Gastrocnemius medialis (tissue), 4 donors: ENCODE results near the gene PIAS4. TPM values are rescaled to one million over a fixed set of nuclear protein-coding genes. Genes with fewer than 3 reads are reported as not detected.

Source experiments
- ATAC-seq, 2 donors: fragments of 150-250 bp; one replicate each; pipeline ENCODE4 v1.9.1; 2016
- DNase-seq, 2 donors: peaks; one replicate each; pipeline ENCODE4 v3.0.0-alpha.2; 2019
- H3K27ac ChIP-seq, 4 donors: fragments of 200-600 bp; sonication (generic); 1 replicate in 1 of 4; 2 replicates in 3 of 4; pipeline ENCODE4 v1.5.1; 2016 to 2018; ENCODE audit warnings: mild to moderate bottlenecking in 2 of 4, moderate library complexity in 1 of 4
- H3K27me3 ChIP-seq, 3 donors: fragments of 200-600 bp; sonication (generic) in 2 of 3; 1 replicate in 1 of 3; 2 replicates in 2 of 3; pipeline versions ENCODE4 v1.5.1 to v1.6.0; 2016 to 2019; ENCODE audit warnings: mild to moderate bottlenecking in 1 of 3, moderate library complexity in 1 of 3
- H3K36me3 ChIP-seq, 2 donors: fragments of 200-600 bp; sonication (generic) in 1 of 2; one replicate each; pipeline ENCODE4 v1.5.1; 2017 to 2018
- H3K4me1 ChIP-seq, 2 donors: fragments of 200-600 bp; sonication (generic) in 1 of 2; one replicate each; pipeline ENCODE4 v1.5.1; 2016 to 2017; ENCODE audit warnings: mild to moderate bottlenecking in 2 of 2
- H3K4me3 ChIP-seq, 4 donors: fragments of 200-600 bp; sonication (generic) in 3 of 4; 1 replicate in 1 of 4; 2 replicates in 3 of 4; pipeline ENCODE4 v1.5.1; 2016 to 2019; ENCODE audit warnings: mild to moderate bottlenecking in 2 of 4
- H3K9me3 ChIP-seq, 3 donors: fragments of 200-600 bp; sonication (generic) in 2 of 3; 1 replicate in 1 of 3; 2 replicates in 2 of 3; pipeline ENCODE4 v1.5.1; 2016 to 2019
- POLR2A ChIP-seq, 2 donors: fragments of 450-650 bp; IDR thresholded peaks; one replicate each; pipeline ENCODE4 v1.6.1; 2017; ENCODE audit warnings: antibody characterized with exemption in 2 of 2, mild to moderate bottlenecking in 2 of 2, moderate library complexity in 2 of 2
- in situ Hi-C, 4 donors: fragments of 200-750 bp; cut with MboI; loops; one replicate each; pipeline versions ENCODE4 v1.15.0 to v1.8.0; 2017; ENCODE audit warnings: low sequenced_read_pairs in 4 of 4
- intact Hi-C: fragments of 100-400 bp; cut with DNase I; formaldehyde crosslinking; loops from one replicate; pipeline ENCODE4 v1.15.1; 2023; ENCODE audit warnings: low total_unique reads
- total RNA-seq, 4 donors: library from RNA; depleted of rRNA; stranded (reverse); fragments of >200 nt; gene quantifications; one replicate each; pipeline versions ENCODE4 v1.1.0 to v1.2.3, GENCODE V29; 2016
- TF ChIP-seq, protein P1 (sequence below), 5 experiments: fragments of 450-650 bp in 3 of 5; fragments of 200-600 bp in 2 of 5; sonication (generic) in 2 of 5; IDR thresholded peaks in 4 of 5; conservative IDR thresholded peaks in 1 of 5; 1 replicate in 4 of 5; 2 replicates in 1 of 5; pipeline ENCODE4 v1.5.1; 2016 to 2019; ENCODE audit warnings: antibody characterized with exemption in 5 of 5, mild to moderate bottlenecking in 3 of 5, moderate library complexity in 3 of 5

The PIAS4 gene
- total RNA-seq, 4 donors from 2014 or later: 15.5 to 20.0 (median 17.5) TPM

DNA sequence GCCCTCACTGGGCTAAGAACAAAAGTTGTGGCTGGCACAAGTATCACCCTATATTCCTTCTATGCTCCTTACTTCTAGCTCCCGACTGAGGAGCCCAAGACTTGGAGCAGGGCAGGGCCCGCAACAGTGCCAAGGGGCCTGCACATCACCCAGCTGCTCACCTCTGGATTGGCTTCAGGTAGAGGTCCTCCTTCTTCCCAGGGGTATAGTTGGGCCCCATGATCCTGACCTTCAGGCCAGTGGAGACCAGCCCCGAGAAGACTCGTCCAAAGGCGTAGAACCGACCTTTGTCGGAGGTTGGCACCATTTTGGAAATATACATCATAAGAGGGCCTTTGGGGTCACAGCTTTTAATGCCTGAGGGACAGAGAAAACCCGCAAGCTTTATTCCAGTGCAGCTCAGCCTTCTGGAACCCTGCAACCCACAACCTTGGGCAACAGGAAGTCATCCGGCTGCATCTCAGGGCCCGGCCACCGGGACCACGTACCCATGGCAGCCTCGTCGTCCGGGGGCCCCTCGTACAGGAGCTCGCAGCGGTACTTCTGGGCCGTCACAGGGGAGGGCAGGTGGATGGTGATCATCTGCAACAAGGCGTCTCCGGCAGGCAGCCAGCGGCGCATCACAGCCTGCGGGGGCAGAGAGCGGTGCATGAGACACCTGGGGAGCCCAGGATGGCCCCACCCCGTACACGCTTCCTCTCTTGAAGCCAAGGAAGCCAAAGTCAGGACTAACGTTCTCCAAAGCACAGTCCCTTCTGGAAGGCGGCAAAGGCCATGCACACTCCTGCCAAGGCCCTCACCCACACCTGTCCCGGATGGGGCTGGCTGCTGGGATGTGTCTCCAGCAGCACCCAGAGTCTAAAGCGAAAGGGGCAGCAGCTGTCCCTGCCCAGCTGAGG, 26.9 kb upstream of the PIAS4 start:
- DNase-seq: no peak
- intact Hi-C loops: loop anchor here (10.0 kb wide), 1 partner anchor 364 kb away; the partner anchor contains the start of gene MPND
- peak overlapping the region in 3 of 4 donors; percentile 89 to 100 (median 91) for H3K27ac ChIP-seq
- H3K9me3 ChIP-seq: no peaks in the 10 kb centered on the region
- TF ChIP-seq POLR2A (IDR thresholded peaks at IDR 0.05): no peak
- TF ChIP-seq, protein P1, sequence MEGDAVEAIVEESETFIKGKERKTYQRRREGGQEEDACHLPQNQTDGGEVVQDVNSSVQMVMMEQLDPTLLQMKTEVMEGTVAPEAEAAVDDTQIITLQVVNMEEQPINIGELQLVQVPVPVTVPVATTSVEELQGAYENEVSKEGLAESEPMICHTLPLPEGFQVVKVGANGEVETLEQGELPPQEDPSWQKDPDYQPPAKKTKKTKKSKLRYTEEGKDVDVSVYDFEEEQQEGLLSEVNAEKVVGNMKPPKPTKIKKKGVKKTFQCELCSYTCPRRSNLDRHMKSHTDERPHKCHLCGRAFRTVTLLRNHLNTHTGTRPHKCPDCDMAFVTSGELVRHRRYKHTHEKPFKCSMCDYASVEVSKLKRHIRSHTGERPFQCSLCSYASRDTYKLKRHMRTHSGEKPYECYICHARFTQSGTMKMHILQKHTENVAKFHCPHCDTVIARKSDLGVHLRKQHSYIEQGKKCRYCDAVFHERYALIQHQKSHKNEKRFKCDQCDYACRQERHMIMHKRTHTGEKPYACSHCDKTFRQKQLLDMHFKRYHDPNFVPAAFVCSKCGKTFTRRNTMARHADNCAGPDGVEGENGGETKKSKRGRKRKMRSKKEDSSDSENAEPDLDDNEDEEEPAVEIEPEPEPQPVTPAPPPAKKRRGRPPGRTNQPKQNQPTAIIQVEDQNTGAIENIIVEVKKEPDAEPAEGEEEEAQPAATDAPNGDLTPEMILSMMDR (IDR thresholded peaks at IDR 0.05 in 4 of 5, conservative IDR thresholded peaks at IDR 0.05 in 1 of 5): no peak
- in situ Hi-C loops: loop anchor here in 1 of 4 donors (10.0 kb wide), 1 partner anchor 84 kb away; the partner anchor contains the start of gene ZBTB7A
- H3K36me3 ChIP-seq: peaks cover 0 to 88% of the 10 kb centered on the region in 2 donors
- H3K27me3 ChIP-seq: no peaks in the 10 kb centered on the region
- no peak overlapping the region for H3K4me3 ChIP-seq
- H3K4me1 ChIP-seq: peaks cover 18 to 20% of the 10 kb centered on the region in 2 donors
- ATAC-seq: no peak

- no peaks in the 10 kb centered on the region for H3K27me3 ChIP-seq
- peaks cover 0 to 80% of the 10 kb centered on the region in 2 donors for H3K36me3 ChIP-seq
- no peak for ATAC-seq
- in situ Hi-C loops: loop anchor here in 1 of 4 donors (10.0 kb wide), 1 partner anchor 83 kb away; the partner anchor contains the start of gene ZBTB7A
- TF ChIP-seq, protein P1 (IDR thresholded peaks at IDR 0.05 in 4 of 5, conservative IDR thresholded peaks at IDR 0.05 in 1 of 5): no peak
- TF ChIP-seq POLR2A (IDR thresholded peaks at IDR 0.05): no peak
- no peak overlapping the region for H3K4me3 ChIP-seq
- intact Hi-C loops: loop anchor here (10.0 kb wide), 1 partner anchor 363 kb away; the partner anchor contains the start of gene MPND
- no peak for DNase-seq
- peaks cover 25 to 26% of the 10 kb centered on the region in 2 donors for H3K4me1 ChIP-seq
- no peaks in the 10 kb centered on the region for H3K9me3 ChIP-seq
- peak overlapping the region; percentile 89 to 100 (median 92) for H3K27ac ChIP-seq
Observed at GRCh38 chr19:3981373-3981735, 26.2 kb upstream of the PIAS4 start.

DNA sequence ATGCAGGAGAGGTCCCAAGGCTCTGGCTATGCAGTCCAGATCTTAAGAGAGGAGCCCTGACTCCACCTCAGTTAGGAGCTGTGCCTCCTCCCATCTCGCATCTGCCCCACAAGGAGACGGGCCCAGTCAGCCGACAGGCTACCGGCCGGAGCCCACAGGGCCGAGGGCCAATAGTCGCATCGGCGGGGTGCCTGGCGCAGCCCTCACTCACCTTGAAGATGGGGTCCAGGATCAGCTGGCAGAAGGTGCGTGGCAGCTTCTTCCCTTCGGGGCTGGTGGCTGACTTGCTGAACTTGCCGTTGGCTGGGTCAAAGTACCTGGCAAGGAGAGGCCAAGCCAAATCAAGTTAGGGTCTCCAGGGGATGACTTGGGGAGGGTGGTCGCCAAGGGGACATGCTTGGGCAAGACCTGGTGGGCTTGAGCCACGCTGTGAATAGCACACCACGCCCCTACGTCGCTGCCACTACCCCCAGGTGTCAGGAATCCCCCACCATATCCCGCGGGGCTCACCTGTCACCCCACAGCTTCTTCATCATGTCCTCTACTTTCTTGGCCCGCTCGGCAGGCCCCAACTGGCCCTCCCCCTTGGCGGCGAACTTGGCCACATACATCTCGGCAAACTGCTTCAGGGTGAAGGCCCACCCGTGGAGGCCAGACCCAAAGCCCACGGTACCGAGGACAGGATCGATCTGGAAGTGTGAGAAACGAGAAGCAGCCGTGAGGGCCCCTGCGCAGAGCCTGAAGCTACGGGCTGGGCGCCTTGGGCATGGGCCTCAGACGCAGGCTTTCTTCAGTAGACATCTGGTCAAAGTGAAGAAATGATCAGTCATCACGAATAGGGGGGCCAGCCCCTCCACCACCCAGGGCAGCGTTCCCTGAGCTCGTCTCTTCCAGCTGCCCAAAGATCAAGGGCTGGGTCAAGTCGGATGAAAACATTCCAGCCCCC, 25.5 kb upstream of the PIAS4 start:
- H3K36me3 ChIP-seq: peaks cover 0 to 73% of the 10 kb centered on the region in 2 donors
- peaks cover 32% of the 10 kb centered on the region in 2 donors for H3K4me1 ChIP-seq
- intact Hi-C loops (loop anchor here (2.0 to 10.0 kb wide), 2 partner anchors 27 to 363 kb away; partner anchors contain the start of gene MPND), in situ Hi-C loops (loop anchor here in 1 of 4 donors (10.0 kb wide), 1 partner anchor 83 kb away; the partner anchor contains the start of gene ZBTB7A)
- no peak for TF ChIP-seq POLR2A (IDR thresholded peaks at IDR 0.05)
- TF ChIP-seq, protein P1 (IDR thresholded peaks at IDR 0.05 in 4 of 5, conservative IDR thresholded peaks at IDR 0.05 in 1 of 5): no peak
- no peak for ATAC-seq
- no peaks in the 10 kb centered on the region for H3K27me3 ChIP-seq
- H3K4me3 ChIP-seq: no peak overlapping the region
- DNase-seq: no peak
- peak overlapping the region; percentile 89 to 100 (median 92) for H3K27ac ChIP-seq
- H3K9me3 ChIP-seq: no peaks in the 10 kb centered on the region
